ENCODE measurements around the gene GFOD1. TPM values are rescaled to one million over a fixed set of nuclear protein-coding genes. Genes with fewer than 3 reads are reported as not detected.
A peak's percentile ranks its signal among the peaks of the same experiment; 100 is the strongest.

Gene GFOD1
- total RNA-seq, 1 experiment from 2014 or later = 6.1 TPM

DNA sequence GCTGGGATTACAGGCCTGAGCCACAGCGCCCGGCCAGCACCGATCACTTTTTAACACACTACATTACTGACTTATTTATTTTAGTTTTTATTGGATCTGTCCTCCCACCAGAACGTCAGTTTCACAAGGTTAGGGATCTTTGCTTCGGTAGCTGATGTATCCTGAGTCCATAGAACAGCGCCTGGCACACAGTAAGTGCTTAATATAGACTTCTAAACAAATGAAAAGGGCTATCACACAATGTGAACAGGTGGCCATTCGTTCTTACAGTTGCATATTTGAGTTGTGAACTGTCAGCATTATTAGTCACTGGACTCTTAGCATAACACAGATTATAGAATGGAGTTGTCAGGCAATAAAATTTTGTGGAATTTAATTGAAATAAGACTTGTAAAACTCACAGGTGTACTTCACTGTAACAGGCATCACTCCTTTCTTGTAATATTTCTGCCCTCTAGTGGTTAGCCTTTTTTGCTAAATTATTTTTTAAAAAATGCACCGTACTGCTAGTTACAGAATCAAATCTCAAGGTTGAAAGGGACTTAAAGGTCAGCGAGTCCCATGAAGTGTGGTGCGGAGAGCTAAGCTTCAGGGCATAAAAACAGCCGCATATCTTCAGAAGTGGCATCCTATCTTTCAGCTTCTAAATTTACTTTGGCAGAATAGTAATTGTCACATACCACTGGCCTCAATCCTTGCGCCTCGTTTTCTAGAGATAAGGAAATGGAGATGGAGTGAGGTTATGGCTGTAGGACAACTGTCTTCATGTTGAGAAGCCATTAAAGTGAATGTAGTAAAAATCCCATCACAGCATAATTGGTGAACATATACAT, 155.7 kb downstream of the GFOD1 start:
- no peak overlapping the region for H3K4me3 Mint-ChIP-seq
- Histone ChIP-seq H3K9me3 (ENCODE audit: control insufficient read depth, low read depth, low read length) (no peaks in the 10 kb centered on the region), H3K23ac (ENCODE audit: insufficient read length, low read depth, low read length) (no peak overlapping the region), H4K91ac (ENCODE audit: insufficient read length, low read depth, low read length) (no peak overlapping the region), H2BK120ac (ENCODE audit: low read depth, low read length, poor library complexity, severe bottlenecking) (no peak overlapping the region), H3K27ac (ENCODE audit: insufficient read length, low read depth, low read length) (no peak overlapping the region), H3K79me2 (ENCODE audit: insufficient read depth, low read length) (no peaks in the 10 kb centered on the region), H4K5ac (ENCODE audit: insufficient read length, low read depth, low read length) (no peak overlapping the region), H3K4me2 (ENCODE audit: insufficient read depth, insufficient read length, low read length) (no peak overlapping the region), H2BK15ac (ENCODE audit: low read depth, low read length) (no peak overlapping the region), H4K8ac (replicated peaks; ENCODE audit: insufficient read length, low read depth, low read length) (no peak overlapping the region), H4K20me1 (ENCODE audit: control insufficient read depth, insufficient read depth, insufficient read length) (no peaks in the 10 kb centered on the region), H3K9ac (ENCODE audit: extremely low read depth, insufficient read length, low read length) (no peak overlapping the region), H2BK5ac (ENCODE audit: insufficient read length, low read length) (no peak overlapping the region), H3K56ac (ENCODE audit: insufficient read length, low read depth, low read length) (no peak overlapping the region), H3K18ac (ENCODE audit: insufficient read length, low read depth, low read length) (no peak overlapping the region), H2AK5ac (ENCODE audit: insufficient read length, low read length) (no peak overlapping the region), H2AFZ (ENCODE audit: low read length) (no peak overlapping the region), H3K79me1 (ENCODE audit: insufficient read depth, low read depth, low read length, poor library complexity, severe bottlenecking) (no peaks in the 10 kb centered on the region), H2BK20ac (ENCODE audit: low read depth, low read length, poor library complexity, severe bottlenecking) (no peak overlapping the region), H3T11ph (ENCODE audit: low read length) (no peak overlapping the region), H3K27me3 (ENCODE audit: insufficient read depth, low read length) (no peaks in the 10 kb centered on the region), H2BK12ac (ENCODE audit: insufficient read length, low read depth, low read length) (no peak overlapping the region), H3K4me1 (ENCODE audit: insufficient read depth, low read length) (peaks cover 3% of the 10 kb centered on the region), H3K23me2 (ENCODE audit: insufficient read length, low read depth, low read length, poor library complexity, severe bottlenecking) (peaks cover 9% of the 10 kb centered on the region), H3K14ac (ENCODE audit: insufficient read depth, low read length) (no peak overlapping the region), H3K4ac (ENCODE audit: low read depth, low read length) (no peak overlapping the region)
- no peak overlapping the region for H3K27ac Mint-ChIP-seq
- no CpG with 5 or more reads among the region's 13 CpGs for WGBS (ENCODE audit: extremely low coverage, insufficient read length, low lambda C conversion rate)
- no peaks in the 10 kb centered on the region for H3K9me3 Mint-ChIP-seq
- no peak for DNase-seq
- H3K36me3 Mint-ChIP-seq (ENCODE audit: insufficient read depth in 1 of 3, low read depth in 3 of 3) = no peaks in the 10 kb centered on the region; a peak in 2 of 7 replicates
- no peaks in the 10 kb centered on the region for H3K27me3 Mint-ChIP-seq (ENCODE audit: low read depth)
- H3K4me1 Mint-ChIP-seq = peaks cover 18 to 20% of the 10 kb centered on the region in 2 experiments
- TF ChIP-seq, protein P1, sequence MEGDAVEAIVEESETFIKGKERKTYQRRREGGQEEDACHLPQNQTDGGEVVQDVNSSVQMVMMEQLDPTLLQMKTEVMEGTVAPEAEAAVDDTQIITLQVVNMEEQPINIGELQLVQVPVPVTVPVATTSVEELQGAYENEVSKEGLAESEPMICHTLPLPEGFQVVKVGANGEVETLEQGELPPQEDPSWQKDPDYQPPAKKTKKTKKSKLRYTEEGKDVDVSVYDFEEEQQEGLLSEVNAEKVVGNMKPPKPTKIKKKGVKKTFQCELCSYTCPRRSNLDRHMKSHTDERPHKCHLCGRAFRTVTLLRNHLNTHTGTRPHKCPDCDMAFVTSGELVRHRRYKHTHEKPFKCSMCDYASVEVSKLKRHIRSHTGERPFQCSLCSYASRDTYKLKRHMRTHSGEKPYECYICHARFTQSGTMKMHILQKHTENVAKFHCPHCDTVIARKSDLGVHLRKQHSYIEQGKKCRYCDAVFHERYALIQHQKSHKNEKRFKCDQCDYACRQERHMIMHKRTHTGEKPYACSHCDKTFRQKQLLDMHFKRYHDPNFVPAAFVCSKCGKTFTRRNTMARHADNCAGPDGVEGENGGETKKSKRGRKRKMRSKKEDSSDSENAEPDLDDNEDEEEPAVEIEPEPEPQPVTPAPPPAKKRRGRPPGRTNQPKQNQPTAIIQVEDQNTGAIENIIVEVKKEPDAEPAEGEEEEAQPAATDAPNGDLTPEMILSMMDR (conservative IDR thresholded peaks at IDR 0.05) = peak; percentile 65
